ENCODE results near the gene PDCD6IP.

The PDCD6IP gene

DNA sequence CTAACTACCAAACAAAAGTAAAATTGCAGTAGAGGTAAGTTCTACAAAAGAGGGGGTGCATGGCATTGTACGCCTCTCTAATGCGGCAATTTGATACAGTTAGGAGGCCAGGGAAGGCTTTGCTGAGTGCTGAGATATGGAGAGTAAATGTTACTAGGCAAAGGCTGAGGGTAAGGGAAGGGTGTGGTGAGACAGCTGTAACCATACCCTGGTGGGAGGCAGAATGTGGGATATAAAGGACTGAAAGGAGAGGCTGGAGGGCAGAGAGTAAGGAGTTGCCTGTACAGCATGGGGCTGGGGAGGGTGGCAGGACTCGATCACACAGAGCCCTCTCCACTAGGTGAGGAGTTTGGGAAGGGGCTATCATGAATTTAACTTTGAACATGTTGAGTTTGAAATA, 106.3 kb downstream of the PDCD6IP start:
- Histone ChIP-seq H3K4me1 (ENCODE audit: insufficient read depth, low read length) (no peaks in the 10 kb centered on the region), H3K9ac (ENCODE audit: low read depth, low read length) (no peak overlapping the region), H3K9me3 (ENCODE audit: control insufficient read depth, insufficient read depth, low read length) (no peaks in the 10 kb centered on the region), H3K36me3 (ENCODE audit: insufficient read depth, low read length) (no peaks in the 10 kb centered on the region)

DNA sequence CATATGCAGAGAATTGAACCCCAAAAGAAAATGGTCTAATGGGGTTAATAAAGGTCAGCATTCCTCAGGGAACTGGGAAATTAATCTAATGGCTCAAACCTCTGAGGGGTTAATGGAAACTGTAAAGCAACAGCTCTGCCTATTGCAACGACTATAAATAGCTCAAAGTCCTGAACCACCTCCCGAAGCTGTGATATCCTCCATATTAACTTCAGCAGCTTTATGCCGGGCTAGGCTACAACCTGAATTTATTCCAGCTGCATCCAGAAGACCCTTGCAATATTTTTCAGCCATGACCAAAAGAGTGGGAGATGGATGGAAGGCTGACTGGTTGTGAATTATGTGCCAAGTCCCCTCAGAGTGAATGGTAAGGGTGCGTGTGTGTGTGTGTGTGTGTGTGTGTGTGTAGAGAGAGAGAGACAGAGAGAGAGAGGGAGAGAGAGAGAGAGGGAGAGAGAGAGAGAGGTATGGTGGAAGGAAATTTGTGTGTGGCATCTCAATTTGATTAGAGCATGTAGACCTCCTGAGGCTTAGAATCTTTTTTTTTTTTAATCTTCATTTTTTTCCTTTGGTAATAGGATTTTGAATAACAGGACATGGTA, 109.9 kb downstream of the PDCD6IP start:
- H3K36me3 ChIP-seq (ENCODE audit: insufficient read depth, low read length): no peaks in the 10 kb centered on the region
- H3K9ac ChIP-seq (ENCODE audit: low read depth, low read length): no peak overlapping the region
- H3K9me3 ChIP-seq (ENCODE audit: control insufficient read depth, insufficient read depth, low read length): no peaks in the 10 kb centered on the region
- H3K4me1 ChIP-seq (ENCODE audit: insufficient read depth, low read length): no peaks in the 10 kb centered on the region

DNA sequence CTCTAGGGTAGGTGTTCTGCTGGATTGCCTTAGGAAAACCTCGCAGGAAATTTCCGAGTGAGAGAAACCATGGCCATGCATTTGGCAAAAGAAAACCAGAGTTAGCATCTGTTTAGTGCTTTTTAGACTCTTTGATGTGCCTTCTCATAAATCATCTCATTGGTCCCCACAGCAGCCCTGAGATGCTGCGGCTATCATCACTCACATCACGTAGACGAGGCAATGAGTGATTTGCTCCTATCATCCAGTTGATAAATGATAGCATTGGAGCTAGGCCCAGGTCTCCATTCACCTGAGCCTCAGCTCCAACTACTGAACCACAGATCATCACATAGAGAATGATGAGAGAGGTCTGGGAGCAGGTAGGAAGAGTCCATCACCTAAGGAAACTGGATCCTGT, 111.1 kb downstream of the PDCD6IP start:
- no peaks in the 10 kb centered on the region for H3K36me3 ChIP-seq (ENCODE audit: insufficient read depth, low read length)
- no peaks in the 10 kb centered on the region for H3K4me1 ChIP-seq (ENCODE audit: insufficient read depth, low read length)
- no peak overlapping the region for H3K9ac ChIP-seq (ENCODE audit: low read depth, low read length)
- no peaks in the 10 kb centered on the region for H3K9me3 ChIP-seq (ENCODE audit: control insufficient read depth, insufficient read depth, low read length)

DNA sequence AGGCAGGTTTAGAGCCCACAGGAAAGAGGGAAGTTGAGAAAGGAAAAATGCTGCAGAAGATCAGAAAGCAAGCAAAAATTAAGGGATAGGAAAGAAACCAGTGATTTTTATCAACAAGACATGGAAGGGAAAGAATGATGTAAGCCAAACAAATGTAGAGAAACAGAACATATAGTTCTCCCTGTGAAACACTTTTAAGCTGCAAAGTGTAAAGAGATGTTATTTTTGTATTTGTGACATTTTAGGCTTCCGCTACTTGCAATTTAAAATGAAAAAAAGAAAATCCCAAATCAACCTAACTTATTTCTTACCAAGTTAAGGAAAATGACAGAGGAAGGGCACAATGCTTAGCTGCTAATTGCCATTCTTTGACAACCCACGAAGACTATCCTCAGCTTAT, 111.6 kb downstream of the PDCD6IP start:
- H3K9ac ChIP-seq (ENCODE audit: low read depth, low read length): no peak overlapping the region
- no peaks in the 10 kb centered on the region for H3K9me3 ChIP-seq (ENCODE audit: control insufficient read depth, insufficient read depth, low read length)
- H3K36me3 ChIP-seq (ENCODE audit: insufficient read depth, low read length): no peaks in the 10 kb centered on the region
- H3K4me1 ChIP-seq (ENCODE audit: insufficient read depth, low read length): no peaks in the 10 kb centered on the region

DNA sequence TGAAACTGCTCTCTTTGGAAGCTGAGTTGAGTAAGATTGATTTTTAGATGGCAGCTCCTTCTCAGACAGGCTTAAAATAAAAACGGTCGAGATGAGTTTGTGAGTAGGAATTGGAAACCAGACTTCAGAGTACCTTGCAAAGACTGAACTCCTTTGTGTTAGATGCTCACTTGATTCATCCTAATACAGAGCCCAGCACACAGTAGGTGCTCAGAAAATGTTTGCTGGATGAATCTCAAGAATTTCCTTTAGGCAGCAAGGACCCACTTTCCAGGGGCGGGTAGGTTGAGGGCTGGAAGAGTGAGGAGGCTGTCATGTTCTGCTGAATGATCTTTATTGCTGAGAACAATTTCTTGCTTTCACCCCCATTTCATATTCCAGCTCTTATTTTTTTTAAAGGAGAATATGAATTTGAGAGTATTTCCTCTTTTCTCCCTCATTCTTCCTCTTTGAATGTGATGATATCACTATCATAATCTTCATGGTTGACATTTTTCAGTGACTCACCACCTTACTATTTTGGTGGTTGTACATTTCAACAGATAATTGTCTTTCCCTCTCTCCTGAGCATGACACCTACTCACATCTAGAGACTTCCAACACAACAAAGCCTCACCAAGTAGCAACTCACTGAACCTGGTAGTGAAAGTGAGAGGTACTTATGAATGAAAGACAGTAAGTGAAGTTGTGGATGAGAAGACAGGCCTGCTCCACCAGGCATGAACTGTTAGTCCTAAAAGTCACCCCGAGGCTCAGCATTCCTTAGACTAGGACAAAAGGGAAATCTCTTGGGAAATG, 113.3 kb downstream of the PDCD6IP start:
- Histone ChIP-seq H3K9ac (ENCODE audit: low read depth, low read length) (no peak overlapping the region), H3K4me1 (ENCODE audit: insufficient read depth, low read length) (no peaks in the 10 kb centered on the region), H3K36me3 (ENCODE audit: insufficient read depth, low read length) (no peaks in the 10 kb centered on the region), H3K9me3 (ENCODE audit: control insufficient read depth, insufficient read depth, low read length) (no peaks in the 10 kb centered on the region)

DNA sequence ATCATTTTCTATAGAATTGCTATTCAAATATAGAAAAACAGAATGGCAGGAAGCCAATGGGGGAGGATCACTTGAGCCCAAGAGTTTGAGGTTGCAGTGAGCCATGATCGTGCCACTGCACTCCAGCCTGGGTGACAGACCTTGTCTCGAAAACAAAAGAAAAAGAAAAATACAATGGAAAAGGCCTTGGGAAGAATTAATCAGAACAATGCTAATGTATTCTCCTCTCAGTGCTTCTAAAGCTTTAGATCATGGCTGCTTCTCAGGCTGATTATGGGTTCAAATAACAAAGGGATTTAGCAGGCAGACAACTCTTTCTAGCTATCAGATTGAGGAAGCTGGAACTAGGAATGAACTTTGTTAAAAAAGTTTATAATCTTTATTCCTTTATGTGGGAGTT, 115.8 kb downstream of the PDCD6IP start:
- Histone ChIP-seq H3K4me1 (ENCODE audit: insufficient read depth, low read length) (no peaks in the 10 kb centered on the region), H3K9ac (ENCODE audit: low read depth, low read length) (no peak overlapping the region), H3K9me3 (ENCODE audit: control insufficient read depth, insufficient read depth, low read length) (no peaks in the 10 kb centered on the region; the same call in 1 of the 2 replicates), H3K36me3 (ENCODE audit: insufficient read depth, low read length) (no peaks in the 10 kb centered on the region)

DNA sequence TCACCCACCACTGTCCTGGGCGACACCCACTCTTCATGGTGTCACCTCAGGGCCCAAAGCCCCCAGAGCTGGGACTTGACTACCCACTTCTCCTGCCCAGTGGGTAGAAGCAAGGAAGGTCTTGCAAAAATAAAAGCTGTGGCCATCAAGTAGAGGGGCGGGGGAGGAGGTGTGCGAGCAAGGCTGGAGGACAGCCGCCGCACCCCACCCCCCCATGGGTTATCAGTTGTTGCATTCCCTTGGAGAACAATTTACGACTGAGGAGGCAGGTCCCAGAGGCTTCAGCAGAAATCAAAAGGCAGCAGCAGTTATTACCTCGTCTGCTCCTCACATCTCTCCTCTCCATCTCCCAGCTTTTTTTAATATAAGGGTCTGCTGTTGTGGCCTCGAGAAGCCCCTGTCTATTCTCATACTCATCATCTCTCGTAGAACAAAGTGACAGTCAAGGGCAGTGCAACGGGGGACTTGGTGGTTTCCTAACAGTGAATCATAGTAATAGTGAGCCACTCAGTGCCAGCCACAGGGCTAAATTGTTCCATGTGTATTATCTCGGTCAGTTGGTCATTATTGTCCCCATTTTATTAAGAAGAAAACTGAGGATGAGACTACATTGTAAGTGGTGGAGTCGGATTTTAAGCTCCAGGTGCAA, 116.4 kb downstream of the PDCD6IP start:
- no peaks in the 10 kb centered on the region for H3K36me3 ChIP-seq (ENCODE audit: insufficient read depth, low read length)
- H3K4me1 ChIP-seq (ENCODE audit: insufficient read depth, low read length): peaks cover 6% of the 10 kb centered on the region; the same call in 1 of the 2 replicates
- no peak overlapping the region for H3K9ac ChIP-seq (ENCODE audit: low read depth, low read length)
- no peaks in the 10 kb centered on the region; the same call in 1 of the 2 replicates for H3K9me3 ChIP-seq (ENCODE audit: control insufficient read depth, insufficient read depth, low read length)

DNA sequence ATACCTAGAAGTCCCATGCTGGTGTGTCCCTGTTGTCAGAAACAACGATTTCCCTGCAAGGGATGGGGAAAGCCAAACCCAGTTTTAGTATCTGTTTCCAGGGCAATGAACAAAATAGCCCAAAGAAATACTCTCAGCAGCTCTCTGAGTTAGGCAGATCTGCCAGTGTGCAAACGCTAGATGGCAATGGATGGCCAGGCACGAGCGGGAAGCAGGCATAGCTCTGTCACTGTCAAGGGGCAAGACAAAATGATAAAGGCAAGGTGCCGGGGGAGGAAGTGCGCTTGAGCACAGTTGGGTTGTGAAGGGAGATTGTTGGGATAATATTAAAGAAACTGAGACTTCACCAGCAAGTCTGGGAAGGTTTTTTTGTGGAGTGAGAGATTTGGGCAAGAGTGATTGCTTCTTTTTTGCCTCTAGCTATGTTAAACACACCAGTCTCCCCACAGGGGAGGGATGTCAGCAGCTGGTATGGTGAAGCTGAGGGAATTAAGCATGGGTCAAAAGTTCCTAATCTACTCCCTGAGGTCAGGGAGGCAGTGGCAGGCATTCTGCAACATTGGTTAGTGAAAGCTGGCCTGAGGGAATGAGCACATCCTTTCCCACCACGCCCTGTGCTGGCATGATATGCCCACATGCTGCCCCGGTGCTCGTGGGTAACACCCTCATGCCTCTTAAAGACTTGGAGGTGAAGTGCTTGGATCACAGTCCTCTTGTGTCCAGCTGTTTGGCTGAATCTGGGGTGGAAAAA, 117.5 kb downstream of the PDCD6IP start:
- no peaks in the 10 kb centered on the region for H3K36me3 ChIP-seq (ENCODE audit: insufficient read depth, low read length)
- H3K9me3 ChIP-seq (ENCODE audit: control insufficient read depth, insufficient read depth, low read length): no peaks in the 10 kb centered on the region; the same call in 1 of the 2 replicates
- no peak overlapping the region for H3K9ac ChIP-seq (ENCODE audit: low read depth, low read length)
- peaks cover 6% of the 10 kb centered on the region; the same call in 1 of the 2 replicates for H3K4me1 ChIP-seq (ENCODE audit: insufficient read depth, low read length)

DNA sequence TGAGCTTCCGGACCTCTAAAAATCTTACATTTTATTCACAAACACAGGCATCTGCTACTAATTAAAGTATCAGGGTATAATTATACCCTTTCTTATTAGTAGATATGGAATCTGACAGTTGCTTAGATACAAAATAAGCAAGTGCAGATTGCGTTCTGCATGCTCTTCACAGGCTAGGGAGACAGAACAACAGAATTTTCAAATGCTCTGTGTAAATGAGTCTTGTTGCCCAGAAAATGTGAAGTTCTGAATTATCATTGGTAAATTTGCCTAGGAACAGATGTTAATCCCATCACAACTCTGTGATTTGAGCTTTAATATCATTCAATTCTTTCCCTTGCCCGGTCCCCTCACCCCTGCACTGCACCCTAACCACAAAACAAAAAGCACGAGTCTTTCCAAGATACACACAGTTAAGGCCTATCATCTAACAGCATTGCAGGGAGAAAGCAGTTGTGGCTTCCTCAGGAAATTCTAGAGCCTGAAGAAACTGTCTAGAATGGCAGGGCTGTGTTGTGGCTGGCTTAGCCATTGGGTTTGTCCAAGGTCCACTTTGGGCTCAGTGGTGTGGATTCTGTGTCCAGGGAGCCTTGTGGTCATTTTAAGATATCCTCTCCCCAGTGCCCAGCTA, 119.8 kb downstream of the PDCD6IP start:
- H3K9me3 ChIP-seq (ENCODE audit: control insufficient read depth, insufficient read depth, low read length): no peaks in the 10 kb centered on the region; the same call in 1 of the 2 replicates
- H3K4me1 ChIP-seq (ENCODE audit: insufficient read depth, low read length): peaks cover 6% of the 10 kb centered on the region; the same call in 1 of the 2 replicates
- H3K36me3 ChIP-seq (ENCODE audit: insufficient read depth, low read length): no peaks in the 10 kb centered on the region
- H3K9ac ChIP-seq (ENCODE audit: low read depth, low read length): no peak overlapping the region

Data from ES-I3 (cell line).